GM23338 (cell line): ENCODE results near the gene CHST15. TPM values are rescaled to one million over a fixed set of nuclear protein-coding genes. Genes with fewer than 3 reads are reported as not detected.

Experiments
- ATAC-seq: fragments of 200-7000 bp; cut with Tn5 transposase; 3 replicates; pipeline ENCODE4 v1.9.1; 2020
- DNase-seq: peaks from one replicate; pipeline ENCODE4 v3.0.0-alpha.2; 2015; ENCODE audit warnings: low spot score
- H2AFZ ChIP-seq: fragments of 200-600 bp; sonication (generic); 2 replicates; pipeline ENCODE4 v1.8.0; 2016; ENCODE audit warnings: antibody characterized with exemption, mild to moderate bottlenecking, moderate library complexity
- H3F3A ChIP-seq: fragments of 200-600 bp; sonication (generic); replicated peaks from 2 replicates; pipeline ENCODE4 v1.8.0; 2017; ENCODE audit warnings: antibody characterized with exemption, mixed run types, low read depth
- H3K27ac ChIP-seq: fragments of 200-600 bp; sonication (generic); 2 replicates; pipeline ENCODE4 v1.6.1; 2016; ENCODE audit warnings: low read depth
- H3K27me3 ChIP-seq: fragments of 200-600 bp; sonication (generic); 2 replicates; pipeline ENCODE4 v1.8.0; 2016; ENCODE audit warnings: mild to moderate bottlenecking, mixed run types, moderate library complexity; ENCODE audit not compliant: insufficient read depth
- H3K36me3 ChIP-seq: fragments of 200-600 bp; sonication (generic); 2 replicates; pipeline ENCODE4 v1.8.0; 2016; ENCODE audit warnings: mild to moderate bottlenecking; ENCODE audit not compliant: insufficient read depth
- H3K4me1 ChIP-seq: fragments of 200-600 bp; sonication (generic); 2 replicates; pipeline ENCODE4 v1.8.0; 2016; ENCODE audit warnings: mild to moderate bottlenecking, moderate library complexity; ENCODE audit not compliant: insufficient read depth
- H3K4me2 ChIP-seq: fragments of 200-600 bp; sonication (generic); 2 replicates; pipeline ENCODE4 v1.7.1; 2017; ENCODE audit warnings: mixed run types
- H3K4me3 ChIP-seq: fragments of 200-600 bp; sonication (generic); 2 replicates; pipeline ENCODE4 v1.6.1; 2016; ENCODE audit warnings: mixed run types
- H3K79me2 ChIP-seq: fragments of 200-600 bp; sonication (generic); replicated peaks from 2 replicates; pipeline ENCODE4 v1.8.0; 2017; ENCODE audit warnings: mild to moderate bottlenecking; ENCODE audit not compliant: insufficient read depth
- H3K9me2 ChIP-seq: fragments of 200-600 bp; sonication (generic); 2 replicates; pipeline ENCODE4 v1.8.0; 2017; ENCODE audit not compliant: insufficient read depth
- H4K20me1 ChIP-seq: fragments of 200-600 bp; sonication (generic); replicated peaks from 2 replicates; pipeline ENCODE4 v1.8.0; 2017; ENCODE audit warnings: mild to moderate bottlenecking; ENCODE audit not compliant: insufficient read depth
- H3K27ac Mint-ChIP-seq: 2 replicates; pipeline ENCODE4 v1.8.0; 2020; ENCODE audit warnings: inconsistent platforms, mild to moderate bottlenecking, moderate library complexity, mixed read lengths
- H3K27me3 Mint-ChIP-seq: 3 replicates; pipeline ENCODE4 v1.8.0; 2022; ENCODE audit warnings: low read depth, mild to moderate bottlenecking, moderate library complexity, mixed read lengths, inconsistent platforms; ENCODE audit not compliant: insufficient read depth, poor library complexity
- H3K36me3 Mint-ChIP-seq: 3 replicates; pipeline ENCODE4 v1.8.0; 2021; ENCODE audit warnings: low read depth, mild to moderate bottlenecking, inconsistent platforms, moderate library complexity, mixed read lengths
- H3K4me1 Mint-ChIP-seq: 3 replicates; pipeline ENCODE4 v1.8.0; 2020; ENCODE audit warnings: mild to moderate bottlenecking, inconsistent platforms, mixed read lengths
- H3K4me3 Mint-ChIP-seq: 3 replicates; pipeline ENCODE4 v1.8.0; 2021; ENCODE audit warnings: moderate library complexity, mild to moderate bottlenecking, inconsistent platforms, mixed read lengths
- H3K9me3 Mint-ChIP-seq: 3 replicates; pipeline ENCODE4 v1.8.0; 2020; ENCODE audit warnings: moderate library complexity, mild to moderate bottlenecking, inconsistent platforms, mixed read lengths
- CTCF ChIP-seq, 2 experiments: fragments of 200-600 bp in 1 of 2; sonication (generic) in 1 of 2; conservative IDR thresholded peaks; 2 replicates each; pipeline versions ENCODE4 v1.5.1 to v1.6.1; 2016 to 2017; ENCODE audit warnings: antibody characterized with exemption in 2 of 2, low read depth in 2 of 2, mild to moderate bottlenecking in 2 of 2, moderate library complexity in 1 of 2
- EZH2phosphoT487 ChIP-seq: fragments of 200-600 bp; sonication (generic); IDR thresholded peaks from one replicate; pipeline ENCODE4 v1.8.1; 2018; ENCODE audit warnings: antibody characterized with exemption; ENCODE audit not compliant: unreplicated experiment
- NANOG ChIP-seq: IDR thresholded peaks from 2 replicates; pipeline ENCODE4 v1.6.1; 2016; ENCODE audit warnings: antibody characterized with exemption, borderline replicate concordance
- POLR2AphosphoS5 ChIP-seq: IDR thresholded peaks from 2 replicates; pipeline ENCODE4 v1.6.1; 2016; ENCODE audit warnings: antibody characterized with exemption, low read depth
- STAT1 ChIP-seq: IDR thresholded peaks from one replicate; pipeline ENCODE4 v1.6.1; 2016; ENCODE audit warnings: antibody characterized with exemption; ENCODE audit not compliant: unreplicated experiment
- polyA plus RNA-seq: library from polyadenylated mRNA; unstranded; fragments of >200 nt; fragmentation: Nextera tagmentation; extraction: Ambion mirVana; gene quantifications from 2 replicates; pipeline ENCODE4 v1.2.1, GENCODE V29; 2016
- total RNA-seq: library from RNA; depleted of rRNA; stranded (reverse); fragments of >200 nt; shearing (Covaris generic); gene quantifications from 2 replicates; pipeline ENCODE4 v1.2.3, GENCODE V29; 2014
- TF ChIP-seq, protein P1 (sequence below): fragments of 250-450 bp; sonication (Bioruptor Pico); IDR thresholded peaks from 2 replicates; pipeline ENCODE4 v1.5.0; 2020; ENCODE audit warnings: mild to moderate bottlenecking, moderate library complexity
- TF ChIP-seq, protein P2 (sequence below): IDR thresholded peaks from 2 replicates; pipeline ENCODE4 v1.6.1; 2016; ENCODE audit warnings: antibody characterized with exemption

The CHST15 gene
- total and polyA plus RNA-seq, 2 experiments from 2014 or later, result 2.6 to 11.2 TPM

GRCh38 chr10:123998197-123999141 lies 94.9 kb downstream of the CHST15 start:
- no peak overlapping the region for H3K27ac Mint-ChIP-seq

More at GRCh38 chr10:123998197-123999141, 94.9 kb downstream of the CHST15 start:
- no peak overlapping the region for H3K4me2 ChIP-seq
- no peaks in the 10 kb centered on the region for H3K9me2 ChIP-seq
- no peaks in the 10 kb centered on the region for H3K36me3 Mint-ChIP-seq
- H3K4me3 ChIP-seq, result no peak overlapping the region
- peaks cover 10% of the 10 kb centered on the region for H3K27me3 ChIP-seq
- no peaks in the 10 kb centered on the region for H3F3A ChIP-seq
- ATAC-seq, result no peak
- H2AFZ ChIP-seq, result no peak overlapping the region
- H3K4me3 Mint-ChIP-seq, result no peak overlapping the region
- H4K20me1 ChIP-seq, result no peaks in the 10 kb centered on the region
- no peaks in the 10 kb centered on the region for H3K79me2 ChIP-seq
- no peaks in the 10 kb centered on the region for H3K36me3 ChIP-seq
- H3K9me3 Mint-ChIP-seq, result no peaks in the 10 kb centered on the region
- TF ChIP-seq NANOG (no peak), EZH2phosphoT487 (no peak), POLR2AphosphoS5 (no peak), STAT1 (no peak), CTCF (conservative IDR thresholded peaks at IDR 0.05; ENCODE audit: low read depth in 2 of 2) (no peak)
- TF ChIP-seq, protein P1, sequence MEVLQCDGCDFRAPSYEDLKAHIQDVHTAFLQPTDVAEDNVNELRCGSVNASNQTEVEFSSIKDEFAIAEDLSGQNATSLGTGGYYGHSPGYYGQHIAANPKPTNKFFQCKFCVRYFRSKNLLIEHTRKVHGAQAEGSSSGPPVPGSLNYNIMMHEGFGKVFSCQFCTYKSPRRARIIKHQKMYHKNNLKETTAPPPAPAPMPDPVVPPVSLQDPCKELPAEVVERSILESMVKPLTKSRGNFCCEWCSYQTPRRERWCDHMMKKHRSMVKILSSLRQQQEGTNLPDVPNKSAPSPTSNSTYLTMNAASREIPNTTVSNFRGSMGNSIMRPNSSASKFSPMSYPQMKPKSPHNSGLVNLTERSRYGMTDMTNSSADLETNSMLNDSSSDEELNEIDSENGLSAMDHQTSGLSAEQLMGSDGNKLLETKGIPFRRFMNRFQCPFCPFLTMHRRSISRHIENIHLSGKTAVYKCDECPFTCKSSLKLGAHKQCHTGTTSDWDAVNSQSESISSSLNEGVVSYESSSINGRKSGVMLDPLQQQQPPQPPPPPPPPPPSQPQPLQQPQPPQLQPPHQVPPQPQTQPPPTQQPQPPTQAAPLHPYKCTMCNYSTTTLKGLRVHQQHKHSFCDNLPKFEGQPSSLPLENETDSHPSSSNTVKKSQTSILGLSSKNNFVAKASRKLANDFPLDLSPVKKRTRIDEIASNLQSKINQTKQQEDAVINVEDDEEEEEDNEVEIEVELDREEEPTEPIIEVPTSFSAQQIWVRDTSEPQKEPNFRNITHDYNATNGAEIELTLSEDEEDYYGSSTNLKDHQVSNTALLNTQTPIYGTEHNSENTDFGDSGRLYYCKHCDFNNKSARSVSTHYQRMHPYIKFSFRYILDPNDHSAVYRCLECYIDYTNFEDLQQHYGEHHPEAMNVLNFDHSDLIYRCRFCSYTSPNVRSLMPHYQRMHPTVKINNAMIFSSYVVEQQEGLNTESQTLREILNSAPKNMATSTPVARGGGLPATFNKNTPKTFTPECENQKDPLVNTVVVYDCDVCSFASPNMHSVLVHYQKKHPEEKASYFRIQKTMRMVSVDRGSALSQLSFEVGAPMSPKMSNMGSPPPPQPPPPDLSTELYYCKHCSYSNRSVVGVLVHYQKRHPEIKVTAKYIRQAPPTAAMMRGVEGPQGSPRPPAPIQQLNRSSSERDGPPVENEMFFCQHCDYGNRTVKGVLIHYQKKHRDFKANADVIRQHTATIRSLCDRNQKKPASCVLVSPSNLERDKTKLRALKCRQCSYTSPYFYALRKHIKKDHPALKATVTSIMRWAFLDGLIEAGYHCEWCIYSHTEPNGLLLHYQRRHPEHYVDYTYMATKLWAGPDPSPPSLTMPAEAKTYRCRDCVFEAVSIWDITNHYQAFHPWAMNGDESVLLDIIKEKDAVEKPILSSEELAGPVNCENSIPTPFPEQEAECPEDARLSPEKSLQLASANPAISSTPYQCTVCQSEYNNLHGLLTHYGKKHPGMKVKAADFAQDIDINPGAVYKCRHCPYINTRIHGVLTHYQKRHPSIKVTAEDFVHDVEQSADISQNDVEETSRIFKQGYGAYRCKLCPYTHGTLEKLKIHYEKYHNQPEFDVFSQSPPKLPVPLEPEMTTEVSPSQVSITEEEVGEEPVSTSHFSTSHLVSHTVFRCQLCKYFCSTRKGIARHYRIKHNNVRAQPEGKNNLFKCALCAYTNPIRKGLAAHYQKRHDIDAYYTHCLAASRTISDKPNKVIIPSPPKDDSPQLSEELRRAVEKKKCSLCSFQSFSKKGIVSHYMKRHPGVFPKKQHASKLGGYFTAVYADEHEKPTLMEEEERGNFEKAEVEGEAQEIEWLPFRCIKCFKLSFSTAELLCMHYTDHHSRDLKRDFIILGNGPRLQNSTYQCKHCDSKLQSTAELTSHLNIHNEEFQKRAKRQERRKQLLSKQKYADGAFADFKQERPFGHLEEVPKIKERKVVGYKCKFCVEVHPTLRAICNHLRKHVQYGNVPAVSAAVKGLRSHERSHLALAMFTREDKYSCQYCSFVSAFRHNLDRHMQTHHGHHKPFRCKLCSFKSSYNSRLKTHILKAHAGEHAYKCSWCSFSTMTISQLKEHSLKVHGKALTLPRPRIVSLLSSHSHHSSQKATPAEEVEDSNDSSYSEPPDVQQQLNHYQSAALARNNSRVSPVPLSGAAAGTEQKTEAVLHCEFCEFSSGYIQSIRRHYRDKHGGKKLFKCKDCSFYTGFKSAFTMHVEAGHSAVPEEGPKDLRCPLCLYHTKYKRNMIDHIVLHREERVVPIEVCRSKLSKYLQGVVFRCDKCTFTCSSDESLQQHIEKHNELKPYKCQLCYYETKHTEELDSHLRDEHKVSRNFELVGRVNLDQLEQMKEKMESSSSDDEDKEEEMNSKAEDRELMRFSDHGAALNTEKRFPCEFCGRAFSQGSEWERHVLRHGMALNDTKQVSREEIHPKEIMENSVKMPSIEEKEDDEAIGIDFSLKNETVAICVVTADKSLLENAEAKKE, result no peak
- TF ChIP-seq, protein P2, sequence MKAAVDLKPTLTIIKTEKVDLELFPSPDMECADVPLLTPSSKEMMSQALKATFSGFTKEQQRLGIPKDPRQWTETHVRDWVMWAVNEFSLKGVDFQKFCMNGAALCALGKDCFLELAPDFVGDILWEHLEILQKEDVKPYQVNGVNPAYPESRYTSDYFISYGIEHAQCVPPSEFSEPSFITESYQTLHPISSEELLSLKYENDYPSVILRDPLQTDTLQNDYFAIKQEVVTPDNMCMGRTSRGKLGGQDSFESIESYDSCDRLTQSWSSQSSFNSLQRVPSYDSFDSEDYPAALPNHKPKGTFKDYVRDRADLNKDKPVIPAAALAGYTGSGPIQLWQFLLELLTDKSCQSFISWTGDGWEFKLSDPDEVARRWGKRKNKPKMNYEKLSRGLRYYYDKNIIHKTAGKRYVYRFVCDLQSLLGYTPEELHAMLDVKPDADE, result no peak
- peaks cover 35% of the 10 kb centered on the region for H3K27me3 Mint-ChIP-seq
- no peak overlapping the region for H3K27ac ChIP-seq
- peaks cover 20% of the 10 kb centered on the region for H3K4me1 Mint-ChIP-seq
- DNase-seq, result no peak
- H3K4me1 ChIP-seq, result peaks cover 8% of the 10 kb centered on the region
